GM13976 (cell line): ENCODE measurements around the gene ZDHHC11B.
"Not testable (repeated sequence)": the region's sequence is repeated elsewhere in the genome, so short reads cannot be mapped to it uniquely, and the experiment has no call there.

ENCODE experiments used
- DNase-seq: peaks from one replicate; pipeline ENCODE4 v3.0.0; 2012; ENCODE audit warnings: low spot score
- CTCF ChIP-seq: IDR thresholded peaks from 2 replicates; pipeline ENCODE4 v1.5.1; 2012; ENCODE audit warnings: borderline replicate concordance, mild to moderate bottlenecking; ENCODE audit not compliant: insufficient read depth; ENCODE audit errors: extremely low read depth, missing control alignments, control extremely low read depth
- in situ Hi-C: fragments of 300-500 bp; cut with MboI; formaldehyde crosslinking; loops from one replicate; pipeline ENCODE4 v1.12.0; 2022; ENCODE audit warnings: low sequenced_read_pairs, mixed read lengths, inconsistent platforms; ENCODE audit not compliant: unreplicated experiment

Gene ZDHHC11B

GRCh38 chr5:784428-785177, at the start of gene ZDHHC11B:
Gene ZDHHC11B (minus strand): TSS chr5:784729. CDS start chr5:766919, 17,810 bp downstream.
- peak; percentile 94 for DNase-seq
- in situ Hi-C loops = not testable (repeated sequence)

GRCh38 chr5:834013-834412, 49.5 kb upstream of the ZDHHC11B start:
- DNase-seq = not testable (repeated sequence)
- in situ Hi-C loops = loop anchor here (25.0 kb wide), 1 partner anchor 97 kb away; no protein-coding TSS in a partner anchor

GRCh38 chr5:828194-828593, 43.7 kb upstream of the ZDHHC11B start:
- not testable (repeated sequence) for DNase-seq
- in situ Hi-C loops = loop anchor here (25.0 kb wide), 1 partner anchor 91 kb away; no protein-coding TSS in a partner anchor

GRCh38 chr5:825544-825943, 41.0 kb upstream of the ZDHHC11B start:
- DNase-seq = not testable (repeated sequence)
- in situ Hi-C loops = loop anchor here (25.0 kb wide), 1 partner anchor 88 kb away; no protein-coding TSS in a partner anchor

GRCh38 chr5:821504-821903, 37.0 kb upstream of the ZDHHC11B start:
- in situ Hi-C loops = no loop called here
- peak; percentile 4 for DNase-seq
- TF ChIP-seq CTCF = no peak

- TF ChIP-seq CTCF = no peak
- in situ Hi-C loops = no loop called here
- peak; percentile 8 for DNase-seq
Measured at GRCh38 chr5:820245-820644, 35.7 kb upstream of the ZDHHC11B start.

- no peak for TF ChIP-seq CTCF
- no peak for DNase-seq
- in situ Hi-C loops = no loop called here
Measured at GRCh38 chr5:819078-819477, 34.5 kb upstream of the ZDHHC11B start.

- DNase-seq = no peak
Measured at GRCh38 chr5:816176-816575, 31.6 kb upstream of the ZDHHC11B start.

More at GRCh38 chr5:816176-816575, 31.6 kb upstream of the ZDHHC11B start:
- in situ Hi-C loops = no loop called here
- no peak for TF ChIP-seq CTCF
